GM12878 (cell line): ENCODE data around the gene CNKSR1. TPM values are rescaled to one million over a fixed set of nuclear protein-coding genes. Genes with fewer than 3 reads are reported as not detected.

ENCODE experiments used
- ATAC-seq: fragments of 200-7000 bp; cut with Tn5 transposase; 3 replicates; pipeline ENCODE4 v1.9.1; 2020; ENCODE audit warnings: mild to moderate bottlenecking, moderate library complexity
- BruUV-seq: library from RNA; stranded (reverse); fragments of 400-500 nt; replicated peaks from 2 replicates; lab custom pipeline; 2021; lab: Mats Ljungman, UMichigan
- CTCF ChIA-PET: fragments of 300-600 bp; sonication (Branson Sonifier 250); formaldehyde crosslinking; extraction: SDS; loops from one replicate; lab custom pipeline; 2021; ENCODE audit warnings: inconsistent platforms; lab: Yijun Ruan, JAX
- POLR2A ChIA-PET: fragments of 350-600 bp; formaldehyde crosslinking; extraction: SDS; loops from one replicate; lab custom pipeline; 2021; ENCODE audit warnings: inconsistent platforms; lab: Charles Lee
- RAD21 ChIA-PET: fragments of 300-600 bp; sonication (Branson Sonifier 250); formaldehyde crosslinking; loops from one replicate; lab custom pipeline; 2023; ENCODE audit warnings: antibody characterized with exemption; ENCODE audit not compliant: unreplicated experiment; lab: Charles Lee
- SMC1A ChIA-PET: fragments of 300-600 bp; sonication (Branson Sonifier 250); formaldehyde crosslinking; loops from one replicate; lab custom pipeline; 2023; ENCODE audit not compliant: unreplicated experiment, uncharacterized antibody; lab: Charles Lee
- DNase-seq: peaks from one replicate; pipeline ENCODE4 v3.0.0-alpha.2; 2011; ENCODE audit warnings: low read depth, low spot score
- FAIRE-seq: peaks from 3 replicates; lab custom pipeline; 2011; peaks lifted over from hg19 to GRCh38; lab: Jason Lieb, UNC
- H2AFZ ChIP-seq: 2 replicates; pipeline ENCODE4 v1.6.0; 2011; ENCODE audit warnings: low read depth, low read length, control low read depth; ENCODE audit not compliant: control insufficient read depth
- H3K27ac ChIP-seq: 2 replicates; pipeline ENCODE4 v1.5.1; 2011; ENCODE audit warnings: control low read depth; ENCODE audit not compliant: control insufficient read depth, insufficient read depth
- H3K27me3 ChIP-seq, 2 experiments: replicated peaks in 1 of 2; 2 replicates each; pipeline versions ENCODE4 v1.6.0 to v1.6.1; 2011; ENCODE audit warnings: low read length in 1 of 2; ENCODE audit not compliant: control insufficient read depth in 2 of 2, insufficient read depth in 2 of 2
- H3K36me3 ChIP-seq, 2 experiments: 2 replicates each; pipeline ENCODE4 v1.5.1; 2011; ENCODE audit warnings: low read length in 1 of 2; ENCODE audit not compliant: control insufficient read depth in 2 of 2, insufficient read depth in 2 of 2
- H3K4me1 ChIP-seq: 2 replicates; pipeline ENCODE4 v1.6.1; 2011; ENCODE audit warnings: mild to moderate bottlenecking, low read length, moderate library complexity, mixed read lengths; ENCODE audit not compliant: control insufficient read depth, insufficient read depth
- H3K4me2 ChIP-seq: 2 replicates; pipeline ENCODE4 v1.6.0; 2011; ENCODE audit warnings: control low read depth; ENCODE audit not compliant: control insufficient read depth, insufficient read depth
- H3K4me3 ChIP-seq: fragments of 200-600 bp; sonication (generic); 2 replicates; pipeline ENCODE4 v1.5.1; 2016
- H3K79me2 ChIP-seq: 2 replicates; pipeline ENCODE4 v1.6.0; 2011; ENCODE audit warnings: low read length; ENCODE audit not compliant: control insufficient read depth, insufficient read depth
- H3K9ac ChIP-seq: 2 replicates; pipeline ENCODE4 v1.8.0; 2011; ENCODE audit warnings: low read length, control low read depth, mixed read lengths; ENCODE audit not compliant: control insufficient read depth, insufficient read depth
- H3K9me3 ChIP-seq: replicated peaks from 3 replicates; pipeline ENCODE4 v1.5.1; 2011; ENCODE audit warnings: mild to moderate bottlenecking, low read length; ENCODE audit not compliant: control insufficient read depth, insufficient read depth
- H4K20me1 ChIP-seq: 2 replicates; pipeline ENCODE4 v1.6.0; 2011; ENCODE audit not compliant: control insufficient read depth, insufficient read depth
- CBFB ChIP-seq: IDR thresholded peaks from 2 replicates; pipeline ENCODE4 v1.6.1; 2016; ENCODE audit warnings: antibody characterized with exemption, low read depth
- CEBPB ChIP-seq, 2 experiments: fragments of 150-350 bp in 1 of 2; IDR thresholded peaks; 2 replicates each; pipeline ENCODE4 v1.6.1; 2012 to 2014; ENCODE audit warnings: low read depth in 2 of 2, low read length in 2 of 2, borderline replicate concordance in 1 of 2, inconsistent platforms in 1 of 2
- CHD1 ChIP-seq: IDR thresholded peaks from 2 replicates; pipeline ENCODE4 v1.6.1; 2012; ENCODE audit warnings: low read depth, low read length, improper control_type of control experiment
- ELK1 ChIP-seq: IDR thresholded peaks from 2 replicates; pipeline ENCODE4 v1.6.1; 2012; ENCODE audit warnings: low read depth, low read length, improper control_type of control experiment
- EP300 ChIP-seq, 2 experiments: fragments of 150-350 bp in 1 of 2; IDR thresholded peaks; 2 replicates each; pipeline ENCODE4 v1.6.1; 2011 to 2012; ENCODE audit warnings: low read depth in 2 of 2, low read length in 2 of 2, borderline replicate concordance in 1 of 2, improper control_type of control experiment in 1 of 2, inconsistent platforms in 1 of 2; ENCODE audit not compliant: control insufficient read depth in 1 of 2
- EZH2 ChIP-seq: IDR thresholded peaks from 2 replicates; pipeline ENCODE4 v1.6.1; 2012; ENCODE audit warnings: low read depth, mild to moderate bottlenecking, control low read depth, inconsistent platforms, low read length, borderline replicate concordance; ENCODE audit not compliant: control insufficient read depth
- HCFC1 ChIP-seq: fragments of 150-350 bp; IDR thresholded peaks from 2 replicates; pipeline ENCODE4 v1.6.1; 2014; ENCODE audit warnings: low read length
- HDGF ChIP-seq: fragments of 450-650 bp; IDR thresholded peaks from 2 replicates; pipeline ENCODE4 v1.6.1; 2016; ENCODE audit warnings: antibody characterized with exemption
- IKZF1 ChIP-seq: fragments of 450-650 bp; conservative IDR thresholded peaks from 2 replicates; pipeline ENCODE4 v1.6.1; 2017; ENCODE audit warnings: antibody characterized with exemption, mild to moderate bottlenecking
- MTA2 ChIP-seq: fragments of 450-650 bp; IDR thresholded peaks from 2 replicates; pipeline ENCODE4 v1.6.1; 2016; ENCODE audit warnings: low read depth, mild to moderate bottlenecking, moderate library complexity
- NBN ChIP-seq: fragments of 450-650 bp; IDR thresholded peaks from 2 replicates; pipeline ENCODE4 v1.6.1; 2016
- NFYA ChIP-seq: IDR thresholded peaks from 2 replicates; pipeline ENCODE4 v1.6.1; 2011; ENCODE audit warnings: low read depth, mild to moderate bottlenecking, low read length, improper control_type of control experiment, borderline replicate concordance
- NFYB ChIP-seq: IDR thresholded peaks from 2 replicates; pipeline ENCODE4 v1.6.1; 2011; ENCODE audit warnings: low read depth, mild to moderate bottlenecking, low read length, improper control_type of control experiment, moderate library complexity; ENCODE audit not compliant: insufficient read depth
- NRF1 ChIP-seq: conservative IDR thresholded peaks from 2 replicates; pipeline ENCODE4 v1.6.1; 2011; ENCODE audit warnings: mild to moderate bottlenecking, low read depth, low read length, improper control_type of control experiment
- POLR2A ChIP-seq: IDR thresholded peaks from 2 replicates; pipeline ENCODE4 v1.6.1; 2011; ENCODE audit warnings: low read depth, mild to moderate bottlenecking, low read length
- SKIL ChIP-seq: fragments of 450-650 bp; IDR thresholded peaks from 2 replicates; pipeline ENCODE4 v1.6.1; 2017; ENCODE audit warnings: mild to moderate bottlenecking, low read depth, inconsistent platforms; ENCODE audit not compliant: poor library complexity, severe bottlenecking
- SREBF1 ChIP-seq: IDR thresholded peaks from 2 replicates; pipeline ENCODE4 v1.6.1; 2012; ENCODE audit warnings: mild to moderate bottlenecking, low read length
- SUZ12 ChIP-seq: fragments of 200-600 bp; sonication (generic); IDR thresholded peaks from one replicate; pipeline ENCODE4 v1.6.1; 2018; ENCODE audit warnings: antibody characterized with exemption, mild to moderate bottlenecking; ENCODE audit not compliant: unreplicated experiment
- TCF7 ChIP-seq: IDR thresholded peaks from 2 replicates; pipeline ENCODE4 v1.6.1; 2014; ENCODE audit warnings: antibody characterized with exemption, borderline replicate concordance
- YBX1 ChIP-seq: fragments of 450-650 bp; IDR thresholded peaks from 2 replicates; pipeline ENCODE4 v1.6.1; 2016; ENCODE audit warnings: antibody characterized with exemption
- ZNF217 ChIP-seq: fragments of 450-650 bp; IDR thresholded peaks from 2 replicates; pipeline ENCODE4 v1.6.1; 2017; ENCODE audit warnings: antibody characterized with exemption, mild to moderate bottlenecking
- ZNF384 ChIP-seq: IDR thresholded peaks from 2 replicates; pipeline ENCODE4 v1.6.1; 2012; ENCODE audit warnings: low read depth, mild to moderate bottlenecking, low read length, improper control_type of control experiment, borderline replicate concordance
- ZNF622 ChIP-seq: fragments of 450-650 bp; IDR thresholded peaks from 2 replicates; pipeline ENCODE4 v1.6.1; 2017; ENCODE audit warnings: mild to moderate bottlenecking, inconsistent platforms
- WGBS: methylation state at CpG from one replicate; pipeline ENCODE4 v1.1.6; 2016; ENCODE audit warnings: low lambda C conversion rate; ENCODE audit not compliant: insufficient replicate concordance, insufficient coverage; ENCODE audit errors: missing lambda C conversion rate; 5-methylcytosine and 5-hydroxymethylcytosine counted together
- in situ Hi-C: fragments of 300-500 bp; cut with MboI; formaldehyde crosslinking; loops from 9 replicates; pipeline ENCODE4 v1.14.3; 2018; ENCODE audit warnings: mixed read lengths
- intact Hi-C: fragments of 100-400 bp; cut with micrococcal nuclease; formaldehyde crosslinking; loops from one replicate; pipeline ENCODE4 v1.14.2; 2022; ENCODE audit not compliant: unreplicated experiment
- polyA plus RNA-seq, 11 experiments: library from polyadenylated mRNA; depleted of rRNA in 4 of 11; unstranded in 6 of 11; stranded (reverse) in 5 of 11; fragments of >200 nt; fragmentation: Nextera tagmentation in 4 of 11; fragmentation: Illumina TruSeq in 1 of 11; extraction: Ambion mirVana in 4 of 11; extraction: Trizol in 1 of 11; gene quantifications; 1 replicate in 1 of 11; 2 replicates in 10 of 11; pipeline versions ENCODE4 v1.2.1 to v1.2.3, GENCODE V29; 2011 to 2016; ENCODE audit warnings: inconsistent platforms in 2 of 11, missing spikeins in 2 of 11, low read depth in 1 of 11
- total RNA-seq, 4 experiments: library from RNA; depleted of rRNA in 3 of 4; stranded (reverse); fragments of >200 nt in 3 of 4; fragmentation: Illumina TruSeq in 1 of 4; extraction: Trizol in 1 of 4; gene quantifications; 2 replicates each; pipeline versions ENCODE4 v1.2.1 to v1.2.3, GENCODE V29; 2013 to 2021

CNKSR1 gene
- total and polyA plus RNA-seq, 10 of the 15 experiments (the other 5 are each of a cell fraction or from before 2014, with no cell fraction given) = 0.06 to 1.2 (median 0.86) TPM

- TF ChIP-seq EP300 (IDR thresholded peaks at IDR 0.05; ENCODE audit: borderline replicate concordance in 1 of 2, control insufficient read depth in 1 of 2, low read depth in 2 of 2, low read length in 2 of 2) = no peak
- TF ChIP-seq ZNF384 = no peak
- no peak for TF ChIP-seq NFYB
- no peak for TF ChIP-seq ZNF622
- no peak for TF ChIP-seq TCF7
- no peak for TF ChIP-seq SKIL
- no peak for TF ChIP-seq NRF1
- TF ChIP-seq MTA2 = no peak
- TF ChIP-seq SUZ12 = no peak
- no peak for TF ChIP-seq CEBPB (IDR thresholded peaks at IDR 0.05; ENCODE audit: borderline replicate concordance in 1 of 2, low read depth in 2 of 2, low read length in 2 of 2)
- no peak for TF ChIP-seq CBFB
Observed at GRCh38 chr1:26195805-26196204, 18.5 kb downstream of the CNKSR1 start (continued).

- Histone ChIP-seq H3K4me1 (no peaks in the 10 kb centered on the region), H3K4me2 (no peak overlapping the region), H3K4me3 (no peak overlapping the region), H3K27me3 (no peaks in the 10 kb centered on the region), H3K36me3 (no peaks in the 10 kb centered on the region), H3K9me3 (no peaks in the 10 kb centered on the region), H2AFZ (no peak overlapping the region), H4K20me1 (no peaks in the 10 kb centered on the region), H3K79me2 (no peaks in the 10 kb centered on the region), H3K9ac (no peak overlapping the region), H3K27ac (no peak overlapping the region)
- RAD21 ChIA-PET = no interaction called here
- no TSS peak for BruUV-seq
- POLR2A ChIA-PET = no interaction called here
- in situ Hi-C loops = no loop called here
- WGBS = 31% methylated on average over 3 of the region's 3 CpGs
- ATAC-seq (no peak), DNase-seq (no peak), FAIRE-seq (no peak)
- intact Hi-C loops = no loop called here
- SMC1A ChIA-PET = no interaction called here
- CTCF ChIA-PET = no interaction called here
- TF ChIP-seq ZNF217 (no peak), MTA2 (no peak), HCFC1 (no peak), YBX1 (no peak), EP300 (IDR thresholded peaks at IDR 0.05; ENCODE audit: borderline replicate concordance in 1 of 2, control insufficient read depth in 1 of 2, low read depth in 2 of 2, low read length in 2 of 2) (no peak), SREBF1 (no peak), POLR2A (no peak), IKZF1 (no peak), NBN (no peak), HDGF (no peak), EZH2 (no peak), CHD1 (no peak), ELK1 (no peak), NFYA (no peak)
Observed at GRCh38 chr1:26197301-26197700, 20.0 kb downstream of the CNKSR1 start.
